KMS-11 (cell line): Measurements from ENCODE around the gene STMND1.

Experiments
- H2AFZ ChIP-seq: fragments of 200-600 bp; sonication (generic); 2 replicates; pipeline ENCODE4 v1.6.1; 2016; ENCODE audit warnings: antibody characterized with exemption, mixed run types, low read depth
- H3K27ac ChIP-seq: fragments of 200-600 bp; sonication (generic); 2 replicates; pipeline ENCODE4 v1.6.1; 2016; ENCODE audit warnings: mild to moderate bottlenecking, mixed run types
- H3K27me3 ChIP-seq: fragments of 200-600 bp; sonication (generic); 2 replicates; pipeline ENCODE4 v1.6.1; 2017; ENCODE audit warnings: mild to moderate bottlenecking, low read depth, mixed run types, moderate library complexity; ENCODE audit not compliant: insufficient read depth
- H3K36me3 ChIP-seq: fragments of 200-600 bp; sonication (generic); 2 replicates; pipeline ENCODE4 v1.6.1; 2017; ENCODE audit warnings: mild to moderate bottlenecking, mixed run types; ENCODE audit not compliant: insufficient read depth
- H3K4me1 ChIP-seq: fragments of 200-600 bp; sonication (generic); 2 replicates; pipeline ENCODE4 v1.6.1; 2016; ENCODE audit warnings: mild to moderate bottlenecking, low read depth, mixed run types; ENCODE audit not compliant: poor library complexity, severe bottlenecking
- H3K4me2 ChIP-seq: fragments of 200-600 bp; sonication (generic); 2 replicates; pipeline ENCODE4 v1.7.0; 2016; ENCODE audit warnings: mild to moderate bottlenecking, mixed run types
- H3K4me3 ChIP-seq: fragments of 200-600 bp; sonication (generic); IDR thresholded peaks from 2 replicates; pipeline ENCODE4 v1.6.1; 2017; ENCODE audit warnings: low read depth, low read length, mixed read lengths; ENCODE audit not compliant: insufficient read depth
- H3K79me2 ChIP-seq: fragments of 200-600 bp; sonication (generic); 2 replicates; pipeline ENCODE4 v1.6.1; 2016; ENCODE audit warnings: low read depth, mixed run types; ENCODE audit not compliant: insufficient read depth
- H3K9ac ChIP-seq: fragments of 200-600 bp; sonication (generic); 2 replicates; pipeline ENCODE4 v1.6.1; 2016; ENCODE audit warnings: mild to moderate bottlenecking, mixed run types
- H4K20me1 ChIP-seq: fragments of 200-600 bp; sonication (generic); 2 replicates; pipeline ENCODE4 v1.6.1; 2016; ENCODE audit warnings: mild to moderate bottlenecking, mixed run types; ENCODE audit not compliant: insufficient read depth
- TF ChIP-seq, protein P1 (sequence below): fragments of 200-600 bp; sonication (generic); conservative IDR thresholded peaks from 2 replicates; pipeline ENCODE4 v1.6.1; 2017; ENCODE audit warnings: low read depth, mild to moderate bottlenecking, antibody characterized with exemption, low read length, moderate library complexity, mixed read lengths

The STMND1 gene

DNA sequence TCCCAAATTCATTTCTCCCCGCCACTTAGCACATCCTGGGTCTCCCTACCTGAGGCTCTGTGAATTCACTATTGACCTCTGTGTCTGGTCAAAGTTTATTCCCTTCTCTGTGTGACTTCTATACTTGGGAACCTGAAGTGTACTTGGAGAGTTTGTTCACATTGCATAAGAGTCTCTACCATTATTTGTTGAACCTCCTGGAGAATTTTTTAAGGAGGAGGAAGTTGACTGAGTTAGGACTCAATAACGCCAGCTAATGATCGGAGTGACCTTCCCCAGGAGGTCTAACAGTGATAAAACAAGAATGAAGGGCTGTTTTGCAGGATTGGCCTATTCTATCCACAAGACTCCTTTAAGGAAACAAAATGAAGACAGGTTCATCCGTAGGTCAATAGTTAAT is 23.6 kb downstream of the STMND1 start:
- Histone ChIP-seq H3K4me2 (no peak overlapping the region), H3K27me3 (no peaks in the 10 kb centered on the region), H3K36me3 (no peaks in the 10 kb centered on the region), H3K4me3 (no peak overlapping the region), H4K20me1 (no peaks in the 10 kb centered on the region), H2AFZ (no peak overlapping the region), H3K27ac (no peak overlapping the region), H3K4me1 (no peaks in the 10 kb centered on the region), H3K79me2 (no peaks in the 10 kb centered on the region), H3K9ac (no peak overlapping the region)
- TF ChIP-seq, protein P1, sequence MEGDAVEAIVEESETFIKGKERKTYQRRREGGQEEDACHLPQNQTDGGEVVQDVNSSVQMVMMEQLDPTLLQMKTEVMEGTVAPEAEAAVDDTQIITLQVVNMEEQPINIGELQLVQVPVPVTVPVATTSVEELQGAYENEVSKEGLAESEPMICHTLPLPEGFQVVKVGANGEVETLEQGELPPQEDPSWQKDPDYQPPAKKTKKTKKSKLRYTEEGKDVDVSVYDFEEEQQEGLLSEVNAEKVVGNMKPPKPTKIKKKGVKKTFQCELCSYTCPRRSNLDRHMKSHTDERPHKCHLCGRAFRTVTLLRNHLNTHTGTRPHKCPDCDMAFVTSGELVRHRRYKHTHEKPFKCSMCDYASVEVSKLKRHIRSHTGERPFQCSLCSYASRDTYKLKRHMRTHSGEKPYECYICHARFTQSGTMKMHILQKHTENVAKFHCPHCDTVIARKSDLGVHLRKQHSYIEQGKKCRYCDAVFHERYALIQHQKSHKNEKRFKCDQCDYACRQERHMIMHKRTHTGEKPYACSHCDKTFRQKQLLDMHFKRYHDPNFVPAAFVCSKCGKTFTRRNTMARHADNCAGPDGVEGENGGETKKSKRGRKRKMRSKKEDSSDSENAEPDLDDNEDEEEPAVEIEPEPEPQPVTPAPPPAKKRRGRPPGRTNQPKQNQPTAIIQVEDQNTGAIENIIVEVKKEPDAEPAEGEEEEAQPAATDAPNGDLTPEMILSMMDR = no peak

DNA sequence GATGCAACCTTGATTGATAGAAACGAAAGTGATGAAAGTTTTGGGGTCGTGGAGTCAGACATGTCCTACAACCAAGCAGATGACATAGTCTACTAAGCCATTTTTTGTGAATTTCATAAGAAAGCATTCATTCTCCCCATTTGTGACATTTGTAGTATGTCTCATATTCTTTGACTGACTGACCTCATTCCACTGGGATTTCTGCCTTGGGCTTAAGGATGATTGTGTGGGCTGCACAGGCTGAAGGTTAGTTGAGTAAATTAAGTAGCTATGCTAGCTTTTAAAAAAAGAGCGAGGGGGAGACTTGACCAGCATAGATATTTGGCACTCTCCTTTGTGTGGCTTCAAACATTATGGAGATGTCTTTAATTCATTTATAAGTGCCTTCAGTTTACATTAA is 28.9 kb downstream of the STMND1 start:
- Histone ChIP-seq H3K27ac (no peak overlapping the region), H3K36me3 (no peaks in the 10 kb centered on the region), H2AFZ (no peak overlapping the region), H3K4me2 (no peak overlapping the region), H3K79me2 (no peaks in the 10 kb centered on the region), H4K20me1 (no peaks in the 10 kb centered on the region), H3K9ac (no peak overlapping the region), H3K27me3 (no peaks in the 10 kb centered on the region), H3K4me3 (no peak overlapping the region), H3K4me1 (no peaks in the 10 kb centered on the region)
- TF ChIP-seq, protein P1 = no peak

DNA sequence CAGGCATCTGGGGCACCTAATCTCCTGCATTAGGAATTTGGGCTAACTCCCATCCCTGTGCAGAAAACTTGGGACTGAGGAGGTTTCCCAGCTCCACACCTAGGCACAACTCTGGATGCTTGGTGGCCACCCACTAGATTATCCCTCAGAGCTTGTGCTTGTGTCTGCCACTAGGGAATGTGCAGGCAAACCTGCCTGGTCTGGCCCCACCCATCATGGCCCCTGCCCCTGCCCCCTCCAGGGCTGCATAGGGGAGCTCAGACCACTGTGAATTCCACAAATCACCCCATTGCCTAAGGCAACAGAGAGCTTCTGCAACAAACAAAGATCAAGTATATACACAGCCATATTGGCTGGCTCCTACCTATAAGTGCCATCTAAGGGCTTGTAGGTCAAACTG is 31.1 kb downstream of the STMND1 start:
- H3K36me3 ChIP-seq = no peaks in the 10 kb centered on the region
- TF ChIP-seq, protein P1 = no peak
- H3K27ac ChIP-seq = no peak overlapping the region
- no peaks in the 10 kb centered on the region for H3K4me1 ChIP-seq
- no peak overlapping the region for H3K4me3 ChIP-seq
- H3K4me2 ChIP-seq = no peak overlapping the region
- no peaks in the 10 kb centered on the region for H4K20me1 ChIP-seq
- H3K79me2 ChIP-seq = no peaks in the 10 kb centered on the region
- no peak overlapping the region for H3K9ac ChIP-seq
- H3K27me3 ChIP-seq = no peaks in the 10 kb centered on the region
- no peak overlapping the region for H2AFZ ChIP-seq

DNA sequence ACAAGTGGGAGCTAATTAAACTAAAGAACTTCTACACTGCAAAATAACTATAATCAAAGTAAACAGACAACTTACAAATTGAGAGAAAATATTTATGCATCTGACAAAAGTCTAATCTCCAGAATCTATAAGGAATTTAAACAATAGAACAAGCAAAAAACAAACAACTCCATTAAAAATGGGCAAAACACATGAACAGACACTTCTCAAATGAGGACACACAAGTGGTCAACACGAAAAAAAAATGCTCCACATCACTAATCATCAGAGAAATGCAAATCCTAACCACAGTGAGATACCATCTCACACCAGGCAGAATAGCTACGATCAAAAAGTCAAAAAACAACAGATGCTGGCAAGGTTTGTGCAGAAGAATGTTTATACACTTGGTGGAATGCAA is 36.2 kb downstream of the STMND1 start:
- Histone ChIP-seq H3K27ac (no peak overlapping the region), H3K79me2 (no peaks in the 10 kb centered on the region), H3K27me3 (no peaks in the 10 kb centered on the region), H4K20me1 (no peaks in the 10 kb centered on the region), H3K9ac (no peak overlapping the region), H3K4me2 (no peak overlapping the region), H3K36me3 (no peaks in the 10 kb centered on the region), H3K4me3 (no peak overlapping the region), H2AFZ (no peak overlapping the region), H3K4me1 (no peaks in the 10 kb centered on the region)
- TF ChIP-seq, protein P1 = no peak

DNA sequence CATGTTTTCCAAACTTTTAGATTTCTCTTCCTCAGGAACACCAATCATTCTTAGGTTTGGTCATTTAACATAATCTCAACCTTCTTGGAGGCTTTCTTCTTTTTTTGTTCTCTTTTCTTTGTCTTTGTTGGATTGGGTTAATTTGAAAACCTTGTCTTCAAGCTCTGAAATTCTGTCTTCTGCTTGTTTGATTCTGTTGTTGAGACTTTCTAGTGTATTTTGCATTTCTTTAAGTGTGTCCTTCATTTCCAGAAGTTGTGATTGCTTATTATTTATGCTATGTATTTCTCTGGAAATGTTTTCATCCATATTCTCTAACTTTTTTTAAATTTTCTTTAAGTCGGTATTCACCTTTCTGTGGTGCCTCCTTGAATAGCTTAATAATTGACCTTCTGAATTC is 42.2 kb downstream of the STMND1 start:
- no peaks in the 10 kb centered on the region for H3K79me2 ChIP-seq
- no peaks in the 10 kb centered on the region for H3K36me3 ChIP-seq
- no peaks in the 10 kb centered on the region for H3K27me3 ChIP-seq
- H3K9ac ChIP-seq = no peak overlapping the region
- no peak overlapping the region for H3K4me2 ChIP-seq
- no peak overlapping the region for H3K4me3 ChIP-seq
- H3K4me1 ChIP-seq = no peaks in the 10 kb centered on the region
- no peak overlapping the region for H2AFZ ChIP-seq
- TF ChIP-seq, protein P1 = no peak
- H4K20me1 ChIP-seq = no peaks in the 10 kb centered on the region
- H3K27ac ChIP-seq = no peak overlapping the region
